DND-41 (cell line): Measurements from ENCODE around the gene SNAPC2.

Experiments used
- CTCF ChIP-seq: IDR thresholded peaks from 2 replicates; pipeline ENCODE4 v1.5.1; 2012; ENCODE audit warnings: borderline replicate concordance, low read length, moderate library complexity, mild to moderate bottlenecking; ENCODE audit not compliant: poor library complexity, severe bottlenecking; ENCODE audit errors: extremely low read depth
- EZH2 ChIP-seq: IDR thresholded peaks from 3 replicates; pipeline ENCODE4 v1.6.1; 2012; ENCODE audit warnings: borderline replicate concordance, low read depth, mild to moderate bottlenecking, moderate library complexity, low read length, inconsistent platforms; ENCODE audit not compliant: severe bottlenecking

- TF ChIP-seq EZH2 = no peak
- TF ChIP-seq CTCF = no peak
Measured at GRCh38 chr19:7934766-7935165, 14.6 kb downstream of the SNAPC2 start.
